ENCODE results near the gene FGD6. TPM values are rescaled to one million over a fixed set of nuclear protein-coding genes. Genes with fewer than 3 reads are reported as not detected.

FGD6 gene
- total and polyA plus RNA-seq, 3 donors from 2014 or later: 4.8 to 13.6 (median 13.1) TPM

DNA sequence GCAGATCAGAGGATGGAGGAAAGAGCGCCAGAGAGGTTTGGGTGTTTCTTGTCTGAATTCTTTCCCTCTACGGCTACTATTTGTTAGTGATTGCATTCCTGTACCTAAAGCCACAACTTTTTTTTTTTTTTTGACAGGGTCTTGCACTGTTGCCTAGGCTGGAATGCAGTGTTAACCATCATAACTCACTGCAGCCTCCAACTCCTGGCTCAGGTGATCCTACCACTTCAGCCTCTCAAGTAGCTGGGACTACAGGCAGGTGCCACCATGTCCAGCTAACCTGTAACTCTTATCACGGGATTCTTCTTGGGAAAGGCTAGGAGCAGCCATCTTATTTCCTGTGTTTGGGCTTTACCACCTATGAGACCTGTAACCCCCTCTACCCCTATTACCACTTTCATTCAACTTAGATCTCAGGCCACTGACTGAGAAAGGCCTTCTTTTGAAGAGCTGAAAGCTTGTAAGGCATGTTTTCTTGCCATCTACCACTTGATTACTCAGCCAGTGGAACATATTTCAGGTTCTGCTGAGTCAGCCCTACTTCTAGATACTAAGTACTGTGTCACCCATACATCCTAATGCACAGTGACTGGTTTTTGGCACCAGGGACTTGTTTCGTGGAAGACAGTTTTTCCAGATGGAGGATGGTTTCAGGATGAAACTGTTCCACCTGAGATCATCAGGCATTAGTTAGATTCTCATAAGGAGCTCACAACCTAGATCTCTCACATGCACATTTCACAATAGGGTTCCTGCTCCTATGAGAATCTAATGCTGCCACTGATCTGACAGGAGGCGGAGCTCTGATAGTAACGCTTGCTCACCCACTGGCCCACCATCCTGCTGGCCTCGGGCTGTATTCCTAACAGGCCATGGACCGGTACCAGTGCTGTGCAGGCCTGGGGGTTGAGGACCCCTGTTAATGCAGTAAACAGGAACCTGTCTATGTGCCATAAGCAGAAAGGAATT lies 7.2 kb upstream of the FGD6 start:
- Histone ChIP-seq H3K4me1 (peaks cover 22% of the 10 kb centered on the region), H3K27ac (no peak overlapping the region), H3K9me3 (no peaks in the 10 kb centered on the region)

DNA sequence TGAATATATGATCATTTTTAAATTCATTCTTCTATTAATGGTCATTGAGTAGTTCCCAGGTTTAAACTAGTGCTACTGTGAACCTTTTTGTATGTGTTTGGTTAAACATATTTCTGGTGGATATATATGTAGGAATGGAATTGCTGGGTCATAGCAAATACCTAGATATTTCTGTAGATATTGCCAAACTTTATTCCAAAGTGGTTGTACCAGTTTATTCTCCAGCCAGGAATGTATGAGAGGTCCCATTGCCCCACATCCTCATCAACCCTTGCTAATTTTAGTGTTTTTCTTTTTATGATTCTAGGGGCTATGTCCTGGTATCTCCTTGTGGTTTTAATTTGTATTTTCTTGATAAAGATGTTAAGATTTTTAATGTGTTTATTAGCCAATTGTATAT lies 3.5 kb upstream of the FGD6 start:
- Histone ChIP-seq H3K27ac (no peak overlapping the region), H3K4me1 (peaks cover 21% of the 10 kb centered on the region), H3K9me3 (no peaks in the 10 kb centered on the region), H3K36me3 (ENCODE audit: low read depth, missing control alignments) (no peaks in the 10 kb centered on the region), H3K27me3 (no peaks in the 10 kb centered on the region), H3K4me3 (no peak overlapping the region)
- intact Hi-C loops (cut with DNase I; ENCODE audit: low total_unique reads): no loop called here
- no peak for TF ChIP-seq POLR2A (IDR thresholded peaks at IDR 0.05)
- TF ChIP-seq, protein P1, sequence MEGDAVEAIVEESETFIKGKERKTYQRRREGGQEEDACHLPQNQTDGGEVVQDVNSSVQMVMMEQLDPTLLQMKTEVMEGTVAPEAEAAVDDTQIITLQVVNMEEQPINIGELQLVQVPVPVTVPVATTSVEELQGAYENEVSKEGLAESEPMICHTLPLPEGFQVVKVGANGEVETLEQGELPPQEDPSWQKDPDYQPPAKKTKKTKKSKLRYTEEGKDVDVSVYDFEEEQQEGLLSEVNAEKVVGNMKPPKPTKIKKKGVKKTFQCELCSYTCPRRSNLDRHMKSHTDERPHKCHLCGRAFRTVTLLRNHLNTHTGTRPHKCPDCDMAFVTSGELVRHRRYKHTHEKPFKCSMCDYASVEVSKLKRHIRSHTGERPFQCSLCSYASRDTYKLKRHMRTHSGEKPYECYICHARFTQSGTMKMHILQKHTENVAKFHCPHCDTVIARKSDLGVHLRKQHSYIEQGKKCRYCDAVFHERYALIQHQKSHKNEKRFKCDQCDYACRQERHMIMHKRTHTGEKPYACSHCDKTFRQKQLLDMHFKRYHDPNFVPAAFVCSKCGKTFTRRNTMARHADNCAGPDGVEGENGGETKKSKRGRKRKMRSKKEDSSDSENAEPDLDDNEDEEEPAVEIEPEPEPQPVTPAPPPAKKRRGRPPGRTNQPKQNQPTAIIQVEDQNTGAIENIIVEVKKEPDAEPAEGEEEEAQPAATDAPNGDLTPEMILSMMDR (IDR thresholded peaks at IDR 0.05): no peak
- no peak for DNase-seq

More for the DNA sequence above, 7.2 kb upstream of the FGD6 start:
- WGBS, 2 donors: 92 to 93% methylated on average over 8 of the region's 8 CpGs
- H3K36me3 ChIP-seq (ENCODE audit: low read depth, missing control alignments): no peaks in the 10 kb centered on the region
- no peaks in the 10 kb centered on the region for H3K27me3 ChIP-seq
- no peak for TF ChIP-seq POLR2A (IDR thresholded peaks at IDR 0.05)
- TF ChIP-seq, protein P1 (IDR thresholded peaks at IDR 0.05): no peak
- intact Hi-C loops (cut with DNase I; ENCODE audit: low total_unique reads): no loop called here
- DNase-seq: no peak
- H3K4me3 ChIP-seq: no peak overlapping the region

DNA sequence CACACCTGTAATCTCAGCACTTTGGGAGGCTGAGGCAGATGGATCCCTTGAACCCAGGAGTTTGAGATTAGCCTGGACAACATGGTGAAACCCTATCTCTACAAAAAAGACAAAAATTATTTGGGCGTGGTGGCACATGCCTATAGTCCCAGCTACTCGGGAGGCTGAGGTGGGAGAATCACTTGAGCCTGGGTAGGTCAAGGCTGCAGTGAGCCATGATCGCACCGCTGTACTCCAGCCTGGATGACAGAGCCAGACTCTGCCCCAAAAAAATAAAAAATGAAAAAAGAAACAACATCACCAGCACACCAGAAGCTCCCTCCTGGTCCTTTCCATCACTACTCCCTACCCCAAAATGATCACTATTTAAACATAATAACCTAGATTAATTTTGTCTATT lies 2.9 kb upstream of the FGD6 start:
- DNase-seq: no peak
- intact Hi-C loops (cut with DNase I; ENCODE audit: low total_unique reads): no loop called here
- TF ChIP-seq, protein P1 (IDR thresholded peaks at IDR 0.05): no peak
- no peak for TF ChIP-seq POLR2A (IDR thresholded peaks at IDR 0.05)
- 72 to 76% methylated on average over 4 of the region's 4 CpGs for WGBS, 2 donors
- no peak overlapping the region for H3K27ac ChIP-seq
- no peaks in the 10 kb centered on the region for H3K9me3 ChIP-seq
- H3K27me3 ChIP-seq: no peaks in the 10 kb centered on the region
- H3K36me3 ChIP-seq (ENCODE audit: low read depth, missing control alignments): no peaks in the 10 kb centered on the region
- peaks cover 25% of the 10 kb centered on the region for H3K4me1 ChIP-seq
- H3K4me3 ChIP-seq: no peak overlapping the region

DNA sequence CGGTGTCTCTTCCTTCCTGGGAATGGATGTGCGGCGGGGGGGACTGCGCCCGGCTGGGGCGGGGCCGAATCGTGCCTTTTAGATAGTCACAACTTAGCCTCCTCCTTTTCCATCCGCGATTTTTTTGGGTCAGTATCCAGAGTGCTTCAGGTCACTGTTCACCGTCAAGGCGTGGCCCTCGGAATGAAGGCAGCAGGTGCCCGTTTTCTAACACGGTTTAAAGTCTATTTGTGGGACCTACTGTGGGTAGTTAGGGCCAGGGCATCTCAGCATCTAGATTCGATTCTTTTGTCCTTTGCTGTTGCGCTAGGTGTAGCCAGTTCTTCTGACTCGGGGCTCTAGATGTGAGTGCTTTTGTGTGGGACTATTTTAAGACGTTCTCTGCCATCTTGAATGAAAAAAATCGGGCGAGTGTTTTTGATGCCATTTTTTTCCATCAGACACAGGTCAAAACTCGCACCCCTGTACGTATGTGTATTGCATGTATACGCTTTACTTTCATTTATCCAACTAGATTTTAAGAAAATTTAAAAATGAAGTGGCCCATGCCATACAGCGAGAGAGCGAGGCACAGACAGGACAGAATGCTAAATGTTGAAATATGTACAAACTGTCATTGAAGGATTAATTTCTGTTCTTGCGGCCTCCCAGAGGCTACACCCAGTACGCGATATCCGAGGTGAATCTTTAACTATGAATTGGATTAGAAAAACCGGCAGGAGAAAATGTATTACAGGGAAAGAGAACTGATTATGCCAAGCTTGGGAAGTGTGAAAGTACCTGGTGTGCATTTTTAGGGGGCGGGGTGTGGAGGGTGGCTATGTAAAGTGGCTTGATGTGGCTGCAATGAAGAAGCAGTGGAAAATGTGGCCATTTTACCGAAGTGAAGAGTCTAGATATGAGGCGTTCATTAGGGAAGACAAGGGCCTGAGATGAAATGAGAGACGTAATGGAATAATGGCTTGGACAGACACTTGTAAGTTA lies 1.2 kb upstream of the FGD6 start:
- intact Hi-C loops (cut with DNase I; ENCODE audit: low total_unique reads): loop anchor here (5.0 kb wide), 1 partner anchor 101 kb away; no protein-coding TSS in a partner anchor
- no peak for TF ChIP-seq POLR2A (IDR thresholded peaks at IDR 0.05)
- TF ChIP-seq, protein P1 (IDR thresholded peaks at IDR 0.05): no peak
- H3K4me3 ChIP-seq: peak overlapping the region; percentile 84 to 91
- H3K27me3 ChIP-seq: no peaks in the 10 kb centered on the region
- H3K4me1 ChIP-seq: peaks cover 27% of the 10 kb centered on the region
- H3K36me3 ChIP-seq (ENCODE audit: low read depth, missing control alignments): no peaks in the 10 kb centered on the region
- H3K9me3 ChIP-seq: no peaks in the 10 kb centered on the region
- WGBS, 2 donors: 2 to 3% methylated on average over 28 to 29 of the region's 35 CpGs
- peak; percentile 84 for DNase-seq
- peak overlapping the region; percentile 93 to 96 for H3K27ac ChIP-seq

Data from testis (tissue), 3 donors.